ENCODE measurements around the gene GPM6B.

DNA sequence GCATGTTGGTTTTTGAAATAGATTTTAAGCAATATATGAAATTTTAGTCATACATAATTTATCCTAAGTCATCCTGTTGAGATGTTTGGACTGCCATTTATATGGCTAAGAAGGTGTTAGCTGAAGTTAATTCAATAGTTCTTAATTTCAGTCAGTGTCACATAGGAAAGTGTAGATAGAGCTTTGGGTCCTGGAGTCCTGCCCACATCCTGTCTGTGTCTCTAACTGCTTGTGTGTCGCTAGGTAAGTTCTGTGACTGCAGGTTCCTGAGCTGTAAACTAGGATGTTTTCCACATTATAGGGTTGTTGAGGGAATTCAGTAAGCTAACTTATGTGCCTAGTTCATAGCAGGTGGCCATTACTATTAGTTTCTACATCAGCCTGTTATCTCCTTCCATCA, 61.6 kb downstream of the GPM6B start:
- TF ChIP-seq, protein P1, sequence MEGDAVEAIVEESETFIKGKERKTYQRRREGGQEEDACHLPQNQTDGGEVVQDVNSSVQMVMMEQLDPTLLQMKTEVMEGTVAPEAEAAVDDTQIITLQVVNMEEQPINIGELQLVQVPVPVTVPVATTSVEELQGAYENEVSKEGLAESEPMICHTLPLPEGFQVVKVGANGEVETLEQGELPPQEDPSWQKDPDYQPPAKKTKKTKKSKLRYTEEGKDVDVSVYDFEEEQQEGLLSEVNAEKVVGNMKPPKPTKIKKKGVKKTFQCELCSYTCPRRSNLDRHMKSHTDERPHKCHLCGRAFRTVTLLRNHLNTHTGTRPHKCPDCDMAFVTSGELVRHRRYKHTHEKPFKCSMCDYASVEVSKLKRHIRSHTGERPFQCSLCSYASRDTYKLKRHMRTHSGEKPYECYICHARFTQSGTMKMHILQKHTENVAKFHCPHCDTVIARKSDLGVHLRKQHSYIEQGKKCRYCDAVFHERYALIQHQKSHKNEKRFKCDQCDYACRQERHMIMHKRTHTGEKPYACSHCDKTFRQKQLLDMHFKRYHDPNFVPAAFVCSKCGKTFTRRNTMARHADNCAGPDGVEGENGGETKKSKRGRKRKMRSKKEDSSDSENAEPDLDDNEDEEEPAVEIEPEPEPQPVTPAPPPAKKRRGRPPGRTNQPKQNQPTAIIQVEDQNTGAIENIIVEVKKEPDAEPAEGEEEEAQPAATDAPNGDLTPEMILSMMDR (IDR thresholded peaks at IDR 0.05): no peak
- TF ChIP-seq POLR2A (IDR thresholded peaks at IDR 0.05): no peak

All from esophagus squamous epithelium (tissue), 4 donors.